GDM1 (cell line): ENCODE measurements around the gene S100A6.
A peak's percentile ranks its signal among the peaks of the same experiment; 100 is the strongest.
"Not testable (repeated sequence)": the region's sequence is repeated elsewhere in the genome, so short reads cannot be mapped to it uniquely, and the experiment has no call there.

Experiments
- DNase-seq: peaks from one replicate; lab custom pipeline; 2025; lab: John Stamatoyannopoulos, UW

Gene S100A6

DNA sequence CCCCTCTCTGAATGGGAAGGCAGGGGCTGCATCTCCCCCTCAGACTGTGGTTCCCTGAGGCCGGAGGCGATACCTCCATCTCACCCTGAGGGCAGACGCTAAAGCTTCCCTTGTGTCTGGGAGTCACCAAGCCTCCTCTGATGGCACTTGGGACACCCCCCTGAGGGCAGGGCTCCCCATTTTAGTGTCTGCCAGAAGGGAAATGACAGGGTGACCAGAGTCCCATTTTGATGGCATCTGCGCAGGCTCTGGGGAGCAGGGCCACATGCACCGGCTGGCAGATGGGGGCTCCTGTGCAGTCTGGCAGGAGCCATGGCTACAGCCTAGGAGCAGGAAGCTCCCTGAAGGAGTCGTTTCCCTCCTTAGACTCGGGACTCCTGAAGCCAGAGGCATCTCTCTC is 28.2 kb upstream of the S100A6 start:
- DNase-seq = no peak

GRCh38 chr1:153563483-153563901 is 27.7 kb upstream of the S100A6 start:
- DNase-seq = no peak

DNA sequence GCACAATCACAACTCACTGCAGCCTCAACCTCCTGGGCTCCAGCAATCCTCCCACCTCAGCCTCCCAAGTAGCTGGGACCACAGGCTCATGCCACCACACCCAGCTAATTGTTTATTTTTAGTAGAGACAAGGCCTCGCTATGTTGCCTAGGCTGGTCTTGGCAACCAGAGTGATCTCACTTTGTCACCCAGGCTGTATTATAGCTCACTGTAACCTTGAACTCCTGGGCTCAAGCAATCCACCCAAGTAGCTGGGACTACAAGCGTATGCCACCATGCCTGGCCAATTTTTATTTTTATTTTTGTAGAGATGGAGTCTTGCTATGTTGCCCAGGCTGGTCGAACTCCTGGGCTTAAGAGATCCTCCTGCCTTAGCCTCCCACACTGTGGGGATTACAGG is 26.2 kb upstream of the S100A6 start:
- DNase-seq = not testable (repeated sequence)

- DNase-seq = no peak
Measured at GRCh38 chr1:153561466-153561985, 25.7 kb upstream of the S100A6 start.

DNA sequence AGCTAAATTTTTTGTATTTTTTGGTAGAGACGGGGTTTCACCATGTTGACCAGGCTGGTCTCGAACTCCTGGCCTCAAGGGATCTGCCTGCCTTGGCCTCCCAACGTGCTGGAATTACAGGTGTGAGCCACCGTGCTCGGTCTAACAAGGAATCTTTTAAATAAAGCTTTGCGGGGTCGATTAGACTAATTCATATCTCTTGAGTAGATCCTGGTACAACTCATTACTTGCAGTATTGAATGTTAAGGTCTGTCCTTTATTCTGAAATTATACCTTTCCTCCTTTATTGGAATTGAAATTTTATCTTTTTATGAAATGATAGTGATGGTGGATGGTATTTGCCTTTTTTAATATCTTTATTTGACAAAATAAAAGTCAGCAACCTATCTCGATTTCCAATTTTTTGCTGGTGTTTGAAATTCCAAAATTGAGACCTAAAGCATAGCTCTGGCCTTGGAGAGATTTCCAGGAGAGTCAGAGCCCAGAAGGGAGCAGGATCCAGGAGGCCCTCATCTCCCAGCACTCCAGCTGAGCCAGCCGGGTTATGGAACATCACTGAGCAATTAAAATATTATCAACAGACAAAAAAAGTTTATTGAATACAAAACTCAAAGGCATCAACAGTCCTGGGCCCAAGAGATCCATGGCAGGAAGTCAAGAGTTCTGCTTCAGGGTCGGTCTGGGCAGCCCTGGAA is 25.1 kb upstream of the S100A6 start:
- no peak for DNase-seq

GRCh38 chr1:153560241-153560640 is 24.4 kb upstream of the S100A6 start:
- DNase-seq = no peak

DNA sequence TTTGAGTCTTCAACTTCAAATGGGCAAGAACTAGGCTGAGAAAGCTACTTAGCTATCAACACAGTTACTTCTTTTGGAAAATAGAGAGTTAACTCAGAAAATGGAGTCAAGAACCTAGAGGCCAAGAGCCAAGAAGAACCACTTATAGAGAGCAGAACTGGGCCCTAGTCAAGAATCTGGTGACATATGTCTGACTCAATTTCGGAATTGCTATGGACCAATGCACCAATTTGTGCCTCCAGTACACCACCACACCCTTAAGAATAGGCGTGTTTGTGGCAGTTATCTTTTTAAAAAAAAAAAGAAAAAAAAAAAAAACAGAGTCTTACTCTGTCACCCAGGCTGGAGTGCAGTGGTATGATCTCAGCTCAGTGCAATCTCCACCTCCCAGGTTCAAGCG is 22.1 kb upstream of the S100A6 start:
- no peak for DNase-seq

DNA sequence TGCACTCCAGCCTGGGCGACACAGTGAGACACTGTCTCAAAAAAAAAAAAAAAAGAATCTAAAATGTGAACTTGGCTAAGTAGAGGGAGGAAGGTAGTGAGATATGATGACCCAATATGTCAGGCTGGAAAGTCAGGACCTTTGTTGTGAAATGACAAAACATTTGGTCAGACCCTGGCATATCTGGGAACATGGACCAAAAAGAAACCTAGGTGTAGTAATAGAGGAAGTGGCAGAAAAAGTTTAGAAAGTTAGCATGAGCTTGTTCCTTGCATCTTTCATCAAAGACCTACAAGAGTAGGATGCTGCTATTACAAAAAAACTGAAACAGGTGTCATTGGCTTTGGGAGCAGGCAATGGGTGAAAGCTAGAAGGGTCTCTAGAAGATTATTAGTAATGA is 20.6 kb upstream of the S100A6 start:
- DNase-seq = no peak

DNA sequence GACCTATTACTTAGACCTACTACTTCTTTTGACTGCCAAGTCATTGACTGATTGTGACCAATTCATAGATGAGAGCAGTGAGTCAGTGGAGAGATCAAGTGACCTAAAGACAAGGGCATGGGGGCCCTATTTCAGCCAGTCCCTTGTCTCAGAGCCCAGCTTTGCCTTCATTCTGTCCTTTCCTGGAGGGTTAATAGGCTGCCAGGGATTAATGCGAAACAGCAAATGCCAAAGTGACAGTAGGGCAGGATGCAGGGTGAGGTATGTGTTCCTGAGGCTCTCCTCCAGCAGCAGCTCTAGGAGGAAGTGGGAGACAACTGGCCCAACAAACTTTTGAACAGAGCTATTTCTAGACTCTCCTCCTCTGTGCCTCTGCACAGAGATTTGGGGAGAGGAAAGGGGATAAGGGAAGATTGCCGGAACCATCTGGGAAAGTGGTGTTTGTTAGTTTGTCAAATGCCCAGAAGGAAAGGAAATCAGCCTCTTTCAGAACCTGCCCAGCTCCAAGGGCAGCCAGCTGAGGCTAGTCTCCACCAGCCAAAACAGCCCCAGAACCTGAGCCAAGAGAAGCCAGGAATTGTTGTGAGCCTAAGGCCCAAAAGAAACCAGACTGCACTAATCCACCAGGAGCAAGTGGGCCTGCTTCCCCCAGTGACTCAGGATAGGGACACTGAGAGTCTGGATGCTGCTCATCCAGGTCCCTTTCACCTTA is 18.2 kb upstream of the S100A6 start:
- DNase-seq = peak; percentile 36

DNA sequence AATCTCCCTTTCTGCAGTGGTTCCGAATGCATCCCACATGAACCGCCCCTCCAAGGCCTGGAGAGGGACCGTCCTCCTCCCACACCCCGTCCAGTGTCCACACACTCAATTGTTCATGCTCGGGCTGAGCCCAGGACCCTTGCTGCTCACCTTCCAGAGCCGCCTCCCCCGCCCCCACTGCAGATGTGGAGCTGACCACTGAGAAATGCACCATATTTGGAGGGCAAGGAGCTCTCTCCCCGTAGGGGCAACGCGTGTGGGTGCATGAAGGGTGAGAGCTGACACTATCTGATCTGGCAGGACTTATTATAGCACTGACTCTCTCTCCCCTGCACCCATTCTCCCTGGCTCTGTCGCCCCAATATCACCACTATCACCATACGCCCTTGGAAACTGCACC is 17.3 kb upstream of the S100A6 start:
- DNase-seq = no peak

DNA sequence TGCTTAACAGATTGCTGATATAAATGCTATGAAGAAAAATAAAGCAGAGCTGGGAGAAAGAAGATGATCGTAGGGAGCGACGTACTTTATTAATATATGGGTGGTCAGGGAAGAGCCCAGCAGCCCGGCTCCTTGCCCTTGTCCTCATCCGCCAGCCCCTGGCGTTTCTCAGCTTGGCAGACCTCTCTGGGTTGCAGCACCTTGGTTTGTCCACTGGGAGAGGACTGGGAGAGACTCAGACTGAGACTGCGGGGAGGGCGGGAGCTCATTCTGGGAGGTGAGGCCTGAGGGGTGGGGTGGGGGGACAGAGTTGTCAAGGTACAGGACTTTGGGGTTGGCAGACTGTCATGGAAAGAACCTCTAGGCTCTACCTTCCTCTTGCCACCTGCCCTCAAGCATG is 16.5 kb upstream of the S100A6 start:
- no peak for DNase-seq

GRCh38 chr1:153550827-153551500 is 15.2 kb upstream of the S100A6 start:
- peak; percentile 48 for DNase-seq

GRCh38 chr1:153550398-153550758 is 14.6 kb upstream of the S100A6 start:
- no peak for DNase-seq

DNA sequence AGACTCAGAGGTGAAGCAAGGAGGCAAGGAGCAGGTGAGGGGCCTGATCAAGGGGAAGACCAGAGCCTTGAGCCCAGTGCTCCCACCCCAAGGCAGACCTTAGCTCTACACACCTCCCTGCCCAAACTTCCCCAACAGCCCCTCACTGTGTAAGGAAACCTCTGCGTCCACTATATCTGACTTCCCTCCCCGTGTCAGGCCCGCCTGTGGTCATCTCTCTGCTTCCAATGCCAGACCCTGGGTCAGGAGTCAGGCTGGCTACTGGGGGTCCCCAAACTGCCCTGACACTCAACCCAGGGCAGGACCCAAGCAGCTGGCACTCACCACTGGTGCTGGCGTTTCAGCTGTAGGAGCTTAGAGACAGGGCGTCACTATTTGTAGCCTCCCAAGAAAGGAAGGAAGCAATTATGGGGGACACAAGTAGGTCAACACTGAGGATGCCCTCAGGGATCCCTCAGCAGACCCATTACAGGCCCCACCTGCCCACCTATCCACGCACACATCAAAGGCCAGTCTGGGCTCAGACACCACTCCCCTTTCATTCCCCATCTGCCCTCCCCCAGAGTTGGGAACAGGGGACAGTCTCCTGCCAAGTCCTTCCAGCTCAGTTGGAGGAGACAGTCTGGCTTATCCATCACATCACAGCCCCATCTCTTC is 14.1 kb upstream of the S100A6 start:
- DNase-seq = no peak

DNA sequence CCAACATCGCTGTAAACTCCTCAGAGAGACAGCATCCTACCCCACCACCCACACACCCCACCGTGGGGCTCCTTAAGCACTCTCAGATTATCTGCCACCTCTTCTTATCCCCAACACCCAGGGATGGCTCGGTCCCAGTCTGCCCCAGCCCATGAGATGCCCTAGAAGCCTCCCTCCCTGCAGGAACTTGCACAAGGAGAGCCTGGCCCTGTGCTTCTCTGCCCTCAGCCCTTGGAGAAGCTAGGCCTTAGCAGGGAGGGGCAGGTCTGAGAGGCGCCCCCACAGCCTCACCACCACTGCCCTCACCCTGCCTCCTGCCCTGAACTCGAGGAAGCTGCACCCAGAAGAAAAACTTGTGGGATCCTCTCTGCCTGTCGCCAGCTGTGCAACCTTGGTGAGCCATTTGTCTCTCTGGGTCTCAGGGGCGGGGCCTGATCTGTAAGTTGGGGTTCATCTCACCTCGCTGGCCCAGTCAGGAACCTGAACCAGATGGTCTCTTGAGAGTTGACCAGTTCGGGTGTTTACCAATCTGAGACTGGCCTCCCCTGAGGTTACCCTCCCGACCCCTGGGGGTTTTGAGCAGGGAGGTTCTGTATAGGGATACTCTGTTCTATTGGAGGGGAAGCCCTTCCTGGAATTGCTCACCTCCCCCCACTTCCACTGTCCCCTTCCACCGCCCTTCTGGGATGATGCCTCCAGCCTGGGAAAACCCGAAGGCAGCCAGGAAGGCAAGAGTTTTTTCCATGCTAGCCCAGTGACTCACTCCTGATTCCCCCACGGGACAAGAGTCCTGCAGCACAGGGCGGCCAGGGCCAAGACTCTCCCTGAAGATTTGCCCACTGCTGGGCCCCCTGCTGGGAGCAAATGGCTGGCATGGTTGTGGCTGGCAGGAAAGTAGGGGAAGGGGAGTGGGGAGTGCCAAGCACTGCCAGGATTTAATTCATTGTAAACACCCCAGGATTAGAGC is 13.2 kb upstream of the S100A6 start, which contains the start of gene S100A3:
Gene S100A3 (minus strand): TSS at position 537 of the 967 bp plus-strand sequence. CDS start 773 bp downstream, outside the sequence.
- DNase-seq = no peak

DNA sequence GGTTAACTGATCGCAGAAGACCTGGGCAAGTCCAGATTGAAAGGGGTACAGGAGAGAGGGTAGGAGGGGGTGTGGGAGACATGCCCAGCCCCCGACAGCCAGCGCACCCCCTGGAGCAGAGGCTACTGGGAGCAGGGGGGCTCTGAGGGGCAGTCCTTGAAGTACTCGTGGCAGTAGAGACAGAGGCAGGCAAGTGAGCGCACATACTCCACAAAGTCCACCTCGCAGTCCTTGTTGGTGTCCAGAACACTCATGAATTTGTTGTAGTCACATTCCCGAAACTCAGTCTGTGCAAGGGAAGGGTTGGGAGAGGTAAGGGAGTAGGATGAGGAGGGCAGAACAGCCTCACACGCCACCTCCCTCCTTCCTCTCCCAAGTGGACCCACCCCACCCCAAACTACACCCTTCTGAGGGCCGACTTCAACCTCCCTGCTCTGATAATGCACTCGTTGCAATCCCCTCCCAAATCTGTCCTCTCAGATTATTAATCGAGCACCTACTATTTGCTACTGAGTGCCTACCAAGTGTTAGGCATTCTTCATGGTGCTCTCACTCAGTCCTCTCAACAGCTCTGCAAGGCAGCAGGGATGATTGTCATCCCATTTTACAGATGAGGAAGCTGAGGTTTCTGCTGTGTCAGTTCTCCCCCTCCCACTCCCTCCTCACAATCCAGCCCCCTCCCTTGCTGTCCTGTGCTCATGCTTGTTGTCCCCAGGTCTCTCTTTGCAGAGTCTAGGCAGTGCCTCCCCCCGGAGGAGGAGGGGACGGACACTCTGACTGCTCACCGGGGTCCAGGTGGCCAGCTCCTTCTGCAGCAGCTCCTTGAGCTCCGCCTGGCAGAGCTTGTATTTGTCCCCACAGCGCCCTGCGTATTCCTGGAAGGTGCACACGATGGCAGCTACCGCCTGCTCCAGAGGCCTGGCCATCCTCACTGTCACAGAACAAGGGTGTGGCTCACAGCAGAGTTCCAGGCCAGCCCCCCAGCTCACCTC is 12.1 kb upstream of the S100A6 start:
- no peak for DNase-seq

GRCh38 chr1:153546796-153547559 is 11.2 kb upstream of the S100A6 start:
- DNase-seq = no peak

DNA sequence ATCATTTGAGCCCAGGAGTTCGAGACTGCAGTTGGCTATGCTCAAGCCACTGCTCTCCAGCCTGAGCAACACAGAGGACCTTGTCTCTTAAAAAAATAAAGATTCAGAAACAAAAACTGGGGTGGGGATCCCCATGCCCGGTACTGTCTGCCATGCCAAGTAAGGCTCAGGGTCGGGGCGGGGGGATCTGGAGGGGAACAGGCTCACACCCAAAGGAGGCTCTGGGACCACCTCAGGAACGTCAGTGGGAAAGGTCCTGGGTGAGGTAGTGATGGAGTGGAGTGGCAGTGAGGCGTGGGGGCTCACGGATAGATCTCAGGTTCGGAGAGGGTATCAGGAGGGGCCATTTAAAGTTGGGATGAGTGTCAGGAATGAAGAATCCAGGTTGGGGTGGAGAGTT is 10.6 kb upstream of the S100A6 start:
- DNase-seq = no peak
